SK-N-SH treated with all-trans-retinoic acid at 6 μM for 48 hours (cell line): ENCODE results near the gene VAMP5.

Experiments used
- ATAC-seq: fragments of 200-7000 bp; cut with Tn5 transposase; 3 replicates; pipeline ENCODE4 v1.9.1; 2020; ENCODE audit warnings: mild to moderate bottlenecking, moderate library complexity
- ARNTL ChIP-seq: fragments of 450-650 bp; formaldehyde crosslinking; IDR thresholded peaks from 2 replicates; pipeline ENCODE4 v1.5.0; 2020; ENCODE audit warnings: low read depth, mild to moderate bottlenecking, moderate library complexity, borderline replicate concordance
- BACH2 ChIP-seq: fragments of 250-450 bp; sonication (Bioruptor Pico); IDR thresholded peaks from 2 replicates; pipeline ENCODE4 v1.9.0; 2021; ENCODE audit warnings: mild to moderate bottlenecking, borderline replicate concordance
- CREB5 ChIP-seq: fragments of 250-450 bp; sonication (Bioruptor Pico); IDR thresholded peaks from 2 replicates; pipeline ENCODE4 v1.5.1; 2020; ENCODE audit warnings: low read depth, mild to moderate bottlenecking, moderate library complexity
- CSDC2 ChIP-seq: fragments of 250-450 bp; sonication (Bioruptor Pico); IDR thresholded peaks from 2 replicates; pipeline ENCODE4 v1.5.0; 2020; ENCODE audit warnings: mild to moderate bottlenecking, moderate library complexity
- CSRNP3 ChIP-seq: fragments of 250-450 bp; sonication (Bioruptor Pico); IDR thresholded peaks from 2 replicates; pipeline ENCODE4 v1.5.1; 2021; ENCODE audit warnings: mild to moderate bottlenecking, moderate library complexity
- ESRRG ChIP-seq: fragments of 250-450 bp; sonication (Bioruptor Pico); IDR thresholded peaks from 2 replicates; pipeline ENCODE4 v1.6.1; 2021; ENCODE audit warnings: mild to moderate bottlenecking
- GLIS3 ChIP-seq: fragments of 250-450 bp; sonication (Bioruptor Pico); IDR thresholded peaks from 2 replicates; pipeline ENCODE4 v1.5.0; 2020; ENCODE audit warnings: mild to moderate bottlenecking, moderate library complexity
- ISL1 ChIP-seq: fragments of 250-450 bp; sonication (Bioruptor Pico); IDR thresholded peaks from 2 replicates; pipeline ENCODE4 v2.1.2; 2022; ENCODE audit warnings: mild to moderate bottlenecking, moderate library complexity
- OSR1 ChIP-seq: fragments of 250-450 bp; sonication (Bioruptor Pico); IDR thresholded peaks from 2 replicates; pipeline ENCODE4 v1.8.0; 2022; ENCODE audit warnings: moderate library complexity, mild to moderate bottlenecking, inconsistent platforms
- PATZ1 ChIP-seq: fragments of 250-450 bp; sonication (Bioruptor Pico); IDR thresholded peaks from 2 replicates; pipeline ENCODE4 v1.8.0; 2020; ENCODE audit warnings: mild to moderate bottlenecking, moderate library complexity, borderline replicate concordance
- POU6F1 ChIP-seq: fragments of 250-450 bp; sonication (Bioruptor Pico); IDR thresholded peaks from 2 replicates; pipeline ENCODE4 v1.8.0; 2021; ENCODE audit warnings: low read depth, mild to moderate bottlenecking, moderate library complexity, borderline replicate concordance
- PPARA ChIP-seq: fragments of 250-450 bp; sonication (Bioruptor Pico); IDR thresholded peaks from 2 replicates; pipeline ENCODE4 v1.5.0; 2020; ENCODE audit warnings: mild to moderate bottlenecking, borderline replicate concordance
- RARB ChIP-seq: fragments of 250-450 bp; sonication (Bioruptor Pico); IDR thresholded peaks from 2 replicates; pipeline ENCODE4 v1.8.0; 2021; ENCODE audit warnings: mild to moderate bottlenecking, moderate library complexity
- SNAI2 ChIP-seq: fragments of 250-450 bp; sonication (Bioruptor Pico); IDR thresholded peaks from 2 replicates; pipeline ENCODE4 v1.5.0; 2020; ENCODE audit warnings: mild to moderate bottlenecking, moderate library complexity
- TCF4 ChIP-seq: fragments of 250-450 bp; sonication (Bioruptor Pico); IDR thresholded peaks from 2 replicates; pipeline ENCODE4 v1.8.0; 2021; ENCODE audit warnings: mild to moderate bottlenecking, moderate library complexity, borderline replicate concordance
- TSHZ2 ChIP-seq: fragments of 250-450 bp; sonication (Bioruptor Pico); IDR thresholded peaks from 2 replicates; pipeline ENCODE4 v1.5.0; 2020; ENCODE audit warnings: mild to moderate bottlenecking, moderate library complexity
- ZC3H10 ChIP-seq: fragments of 250-450 bp; sonication (Bioruptor Pico); IDR thresholded peaks from 2 replicates; pipeline ENCODE4 v1.5.1; 2021; ENCODE audit warnings: mild to moderate bottlenecking, moderate library complexity
- ZFP3 ChIP-seq: fragments of 250-450 bp; sonication (Bioruptor Pico); IDR thresholded peaks from 2 replicates; pipeline ENCODE4 v1.5.0; 2020; ENCODE audit warnings: mild to moderate bottlenecking, moderate library complexity
- ZFP30 ChIP-seq: fragments of 450-650 bp; formaldehyde crosslinking; IDR thresholded peaks from 2 replicates; pipeline ENCODE4 v1.5.0; 2022; ENCODE audit warnings: mild to moderate bottlenecking, moderate library complexity
- ZNF565 ChIP-seq: fragments of 450-650 bp; formaldehyde crosslinking; conservative IDR thresholded peaks from 2 replicates; pipeline ENCODE4 v1.5.0; 2020; ENCODE audit warnings: low read depth, mild to moderate bottlenecking, moderate library complexity
- ZNF70 ChIP-seq: fragments of 450-650 bp; formaldehyde crosslinking; IDR thresholded peaks from 2 replicates; pipeline ENCODE4 v1.5.0; 2020; ENCODE audit warnings: mild to moderate bottlenecking, moderate library complexity
- ZNF8 ChIP-seq: fragments of 450-650 bp; formaldehyde crosslinking; IDR thresholded peaks from 2 replicates; pipeline ENCODE4 v1.5.0; 2020; ENCODE audit warnings: mild to moderate bottlenecking, moderate library complexity

VAMP5 gene

GRCh38 chr2:85547859-85548607 lies 36.2 kb upstream of the VAMP5 start:
- TF ChIP-seq PPARA (CRISPR knock-in tag) (no peak), ARNTL (CRISPR knock-in tag) (no peak), GLIS3 (CRISPR knock-in tag) (no peak), CREB5 (no peak), CSRNP3 (no peak), ZNF8 (no peak), ZNF70 (CRISPR knock-in tag) (no peak), TSHZ2 (CRISPR knock-in tag) (no peak), BACH2 (CRISPR knock-in tag) (no peak), ZFP30 (CRISPR knock-in tag) (no peak), ZC3H10 (CRISPR knock-in tag) (no peak), OSR1 (CRISPR knock-in tag) (no peak), CSDC2 (CRISPR knock-in tag) (no peak), TCF4 (CRISPR knock-in tag) (no peak), ZFP3 (CRISPR knock-in tag) (no peak), PATZ1 (CRISPR knock-in tag) (no peak), ZNF565 (CRISPR knock-in tag) (no peak), POU6F1 (no peak), ISL1 (CRISPR knock-in tag) (no peak), ESRRG (CRISPR knock-in tag) (no peak)
- TF ChIP-seq, all 23 proteins: peak for 0

GRCh38 chr2:85548608-85548900 lies 35.7 kb upstream of the VAMP5 start:
- TF ChIP-seq CSDC2 (CRISPR knock-in tag) (no peak), ZNF565 (CRISPR knock-in tag) (no peak), PATZ1 (CRISPR knock-in tag) (no peak), SNAI2 (CRISPR knock-in tag) (no peak), ZFP30 (CRISPR knock-in tag) (no peak), ZFP3 (CRISPR knock-in tag) (no peak), ESRRG (CRISPR knock-in tag) (no peak), RARB (CRISPR knock-in tag) (no peak), OSR1 (CRISPR knock-in tag) (no peak), CSRNP3 (no peak), ZNF8 (no peak), GLIS3 (CRISPR knock-in tag) (no peak), ZNF70 (CRISPR knock-in tag) (no peak), ISL1 (CRISPR knock-in tag) (no peak), TCF4 (CRISPR knock-in tag) (no peak), CREB5 (no peak), ZC3H10 (CRISPR knock-in tag) (no peak), BACH2 (CRISPR knock-in tag) (no peak), ARNTL (CRISPR knock-in tag) (no peak)
- ATAC-seq: no peak; the same call in 2 of the 3 replicates

More at GRCh38 chr2:85547859-85548607, 36.2 kb upstream of the VAMP5 start:
- peak; percentile 14 for ATAC-seq
